A549 treated with Mapracorat at 1 μM for 4 hours (cell line): ENCODE results near the gene ZNF8. TPM values are rescaled to one million over a fixed set of nuclear protein-coding genes. Genes with fewer than 3 reads are reported as not detected.

Experiments
- total RNA-seq: library from RNA; stranded (reverse); fragments of 200-300 nt; extraction: Qiagen RNA extraction; gene quantifications from 5 replicates; pipeline ENCODE4 v1.2.3, GENCODE V29; 2022

Gene ZNF8
- 0.80 to 1.2 TPM (median 0.93 TPM) in 5 replicates for total RNA-seq

GRCh38 chr19:58278541-58279041, at the start of gene ZNF8:
ZNF8 (plus strand) TSS chr19:58278955; CDS start chr19:58279082, 127 bp downstream.

GRCh38 chr19:58305065-58305931, 26.5 kb downstream of the ZNF8 start, which contains the start of gene ERVK3-1:
ERVK3-1 (plus strand) TSS chr19:58305377; CDS start chr19:58312169, 6,792 bp downstream.

GRCh38 chr19:58326914-58327726, 48.4 kb downstream of the ZNF8 start, which contains the start of gene ZSCAN22:
ZSCAN22 (plus strand) TSS chr19:58326994; CDS start chr19:58334803, 7,809 bp downstream.

Other genes with a start within 250 kb of the ZNF8 start
- gene ZSCAN1, start 244.9 kb upstream of the ZNF8 start, total RNA-seq, result not detected in 5 replicates
- gene ZNF135, start 219.7 kb upstream of the ZNF8 start, total RNA-seq, result not detected in 5 replicates
- gene ZSCAN18, start 180.7 kb upstream of the ZNF8 start, total RNA-seq, result 2.2 to 5.8 TPM (median 2.4 TPM) in 5 replicates
- 2.5 to 3.1 TPM (median 2.8 TPM) in 5 replicates for gene ZNF329, start 128.2 kb upstream of the ZNF8 start, total RNA-seq
- gene ZNF274, start 95.9 kb upstream of the ZNF8 start, total RNA-seq, result 11.6 to 15.2 TPM (median 12.8 TPM) in 5 replicates
- gene ZNF544, start 50.0 kb upstream of the ZNF8 start, total RNA-seq, result 15.5 to 24.6 TPM (median 17.5 TPM) in 5 replicates
- 84.3 to 105 TPM (median 89.0 TPM) in 5 replicates for gene ERVK3-1, start 26.4 kb downstream of the ZNF8 start, total RNA-seq
- gene ZSCAN22, start 48.0 kb downstream of the ZNF8 start, total RNA-seq, result 2.1 to 3.0 TPM (median 2.4 TPM) in 5 replicates
- gene A1BG, start 74.5 kb downstream of the ZNF8 start, total RNA-seq, result 8.7 to 15.9 TPM (median 14.4 TPM) in 5 replicates
- gene ZNF497, start 83.8 kb downstream of the ZNF8 start, total RNA-seq, result 0.91 to 1.7 TPM (median 1.3 TPM) in 5 replicates
- gene ZNF837, start 102.1 kb downstream of the ZNF8 start, total RNA-seq, result 0.79 to 1.6 TPM (median 1.4 TPM) in 5 replicates
- gene RPS5, start 108.3 kb downstream of the ZNF8 start, total RNA-seq, result 2,297 to 2,583 TPM (median 2,408 TPM) in 5 replicates
- 0.18 to 0.37 TPM (median 0.23 TPM) in 4 of 5 replicates, not detected in the other for gene RNF225, start 116.7 kb downstream of the ZNF8 start, total RNA-seq
- 16.9 to 19.7 TPM (median 18.2 TPM) in 5 replicates for gene ZNF584, start 129.7 kb downstream of the ZNF8 start, total RNA-seq
- gene ZNF132, start 161.2 kb downstream of the ZNF8 start, total RNA-seq, result 0.12 to 0.19 TPM (median 0.12 TPM) in 4 of 5 replicates, not detected in the other
- 6.3 to 6.9 TPM (median 6.6 TPM) in 5 replicates for gene ZNF324B, start 172.7 kb downstream of the ZNF8 start, total RNA-seq
- gene ZNF324, start 188.1 kb downstream of the ZNF8 start, total RNA-seq, result 9.1 to 11.1 TPM (median 10.4 TPM) in 5 replicates
- gene ZNF446, start 197.4 kb downstream of the ZNF8 start, total RNA-seq, result 10.2 to 13.0 TPM (median 12.3 TPM) in 5 replicates
- 21.6 to 34.9 TPM (median 30.9 TPM) in 5 replicates for gene SLC27A5, start 233.0 kb downstream of the ZNF8 start, total RNA-seq
- gene ZBTB45, start 240.9 kb downstream of the ZNF8 start, total RNA-seq, result 14.1 to 20.4 TPM (median 19.7 TPM) in 5 replicates